Measurements from ENCODE around the gene ADRM1. TPM values are rescaled to one million over a fixed set of nuclear protein-coding genes. Genes with fewer than 3 reads are reported as not detected.

The ADRM1 gene
- total RNA-seq, 2 experiments from 2014 or later, result 40.8 to 44.3 TPM

GRCh38 chr20:62350098-62350628 is 47.4 kb downstream of the ADRM1 start:
- CTCF ChIA-PET, result no interaction called here

GRCh38 chr20:62350629-62351422 is 48.0 kb downstream of the ADRM1 start:
- ChIA-PET POLR2A (no interaction called here), CTCF (no interaction called here)
- Mint-ChIP-seq H3K36me3 (ENCODE audit: low read depth) (no peaks in the 10 kb centered on the region), H3K4me3 (no peak overlapping the region), H3K9me3 (peaks cover 3% of the 10 kb centered on the region), H3K27ac (no peak overlapping the region), H3K4me1 (ENCODE audit: low read depth) (no peaks in the 10 kb centered on the region), H3K27me3 (no peaks in the 10 kb centered on the region)
- ATAC-seq (ENCODE audit: poor library complexity) (no peak), DNase-seq (no peak)
- Histone ChIP-seq H3K27ac (ENCODE audit: low read depth in 1 of 2, low read length in 2 of 2) (no peak overlapping the region), H3K27me3 (ENCODE audit: control insufficient read depth in 1 of 2, insufficient read depth in 2 of 2, low read length in 2 of 2) (peaks cover 0 to 2% of the 10 kb centered on the region in 2 experiments), H3K4me1 (ENCODE audit: insufficient read depth, low read length) (no peaks in the 10 kb centered on the region), H3K9me3 (ENCODE audit: control insufficient read depth in 1 of 2, insufficient read depth in 1 of 2, low read length in 2 of 2) (peaks cover 0 to 20% of the 10 kb centered on the region in 2 experiments), H3K36me3 (ENCODE audit: insufficient read depth, low read length) (no peaks in the 10 kb centered on the region), H3K4me3 (ENCODE audit: low read length) (no peak overlapping the region)
- intact Hi-C loops (cut with DNase I, micrococcal nuclease), result no loop called here
- TF ChIP-seq CTCF (IDR thresholded peaks at IDR 0.05), result no peak

More at GRCh38 chr20:62350098-62350628, 47.4 kb downstream of the ADRM1 start:
- H3K27ac ChIP-seq (ENCODE audit: low read depth in 1 of 2, low read length in 2 of 2), result no peak overlapping the region
- H3K4me1 ChIP-seq (ENCODE audit: insufficient read depth, low read length), result no peaks in the 10 kb centered on the region
- H3K4me1 Mint-ChIP-seq (ENCODE audit: low read depth), result no peaks in the 10 kb centered on the region
- no peak overlapping the region for H3K27ac Mint-ChIP-seq
- TF ChIP-seq CTCF (IDR thresholded peaks at IDR 0.05), result no peak
- no peaks in the 10 kb centered on the region for H3K27me3 Mint-ChIP-seq
- DNase-seq, result no peak
- peaks cover 3% of the 10 kb centered on the region for H3K9me3 Mint-ChIP-seq
- intact Hi-C loops (cut with DNase I, micrococcal nuclease), result no loop called here
- no peak overlapping the region for H3K4me3 ChIP-seq (ENCODE audit: low read length)
- peaks cover 0 to 20% of the 10 kb centered on the region in 2 experiments for H3K9me3 ChIP-seq (ENCODE audit: control insufficient read depth in 1 of 2, insufficient read depth in 1 of 2, low read length in 2 of 2)
- no peaks in the 10 kb centered on the region for H3K36me3 Mint-ChIP-seq (ENCODE audit: low read depth)
- H3K4me3 Mint-ChIP-seq, result no peak overlapping the region
- ATAC-seq (ENCODE audit: poor library complexity), result no peak
- POLR2A ChIA-PET, result no interaction called here
- no peaks in the 10 kb centered on the region for H3K36me3 ChIP-seq (ENCODE audit: insufficient read depth, low read length)
- peaks cover 0 to 2% of the 10 kb centered on the region in 2 experiments for H3K27me3 ChIP-seq (ENCODE audit: control insufficient read depth in 1 of 2, insufficient read depth in 2 of 2, low read length in 2 of 2)

GRCh38 chr20:62351469-62352401 is 48.9 kb downstream of the ADRM1 start:
- Histone ChIP-seq H3K4me1 (ENCODE audit: insufficient read depth, low read length) (no peaks in the 10 kb centered on the region), H3K4me3 (ENCODE audit: low read length) (no peak overlapping the region), H3K27ac (ENCODE audit: low read depth in 1 of 2, low read length in 2 of 2) (no peak overlapping the region), H3K9me3 (ENCODE audit: control insufficient read depth in 1 of 2, insufficient read depth in 1 of 2, low read length in 2 of 2) (peaks cover 0 to 20% of the 10 kb centered on the region in 2 experiments), H3K36me3 (ENCODE audit: insufficient read depth, low read length) (no peaks in the 10 kb centered on the region), H3K27me3 (ENCODE audit: control insufficient read depth in 1 of 2, insufficient read depth in 2 of 2, low read length in 2 of 2) (peaks cover 4 to 6% of the 10 kb centered on the region in 2 experiments)
- ATAC-seq (ENCODE audit: poor library complexity) (no peak), DNase-seq (no peak)
- no peak for TF ChIP-seq CTCF (IDR thresholded peaks at IDR 0.05)
- intact Hi-C loops (cut with DNase I, micrococcal nuclease), result no loop called here
- Mint-ChIP-seq H3K36me3 (ENCODE audit: low read depth) (no peaks in the 10 kb centered on the region), H3K4me1 (ENCODE audit: low read depth) (no peaks in the 10 kb centered on the region), H3K4me3 (no peak overlapping the region), H3K27me3 (no peaks in the 10 kb centered on the region), H3K9me3 (peaks cover 3% of the 10 kb centered on the region), H3K27ac (no peak overlapping the region)
- CTCF ChIA-PET, result no interaction called here
- POLR2A ChIA-PET, result no interaction called here

All from CD4-positive, alpha-beta T cell (primary cell).